K562 (cell line): ENCODE measurements around the gene NDOR1. TPM values are rescaled to one million over a fixed set of nuclear protein-coding genes. Genes with fewer than 3 reads are reported as not detected.

ENCODE experiments used
- BRCA1 ChIP-seq, 2 experiments: fragments of 450-650 bp in 1 of 2; sonication (generic) in 1 of 2; formaldehyde crosslinking in 1 of 2; IDR thresholded peaks; 2 replicates each; pipeline versions ENCODE4 v1.5.0 to v1.6.1; 2017 to 2020; ENCODE audit warnings: mild to moderate bottlenecking in 1 of 2, missing genetic modification reagents in 1 of 2
- BRD9 ChIP-seq: fragments of 450-650 bp; IDR thresholded peaks from 2 replicates; pipeline ENCODE4 v1.6.1; 2018; ENCODE audit warnings: low read depth; ENCODE audit not compliant: partially characterized antibody
- E2F3 ChIP-seq: fragments of 250-450 bp; sonication (Bioruptor Pico); IDR thresholded peaks from 2 replicates; pipeline ENCODE4 v1.4.0; 2020; ENCODE audit warnings: mild to moderate bottlenecking
- HOMEZ ChIP-seq: fragments of 250-450 bp; sonication (Bioruptor Pico); IDR thresholded peaks from 2 replicates; pipeline ENCODE4 v1.4.0; 2020; ENCODE audit warnings: mild to moderate bottlenecking, moderate library complexity
- ILF3 ChIP-seq: fragments of 450-650 bp; IDR thresholded peaks from 2 replicates; pipeline ENCODE4 v1.6.1; 2018; ENCODE audit warnings: antibody characterized with exemption, mild to moderate bottlenecking, moderate library complexity, borderline replicate concordance
- MBD1 ChIP-seq: fragments of 250-450 bp; sonication (Bioruptor Pico); IDR thresholded peaks from 2 replicates; pipeline ENCODE4 v1.8.0; 2022; ENCODE audit warnings: inconsistent platforms
- NCOA1 ChIP-seq: fragments of 450-650 bp; IDR thresholded peaks from 2 replicates; pipeline ENCODE4 v1.6.1; 2016; ENCODE audit warnings: low read depth
- NR4A1 ChIP-seq, 2 experiments: fragments of 250-450 bp in 1 of 2; fragments of 450-650 bp in 1 of 2; sonication (Bioruptor Pico) in 1 of 2; IDR thresholded peaks; 2 replicates each; pipeline versions ENCODE4 v1.4.0 to v1.6.1; 2016 to 2020; ENCODE audit warnings: mild to moderate bottlenecking in 2 of 2, missing compliant biosample characterization in 1 of 2, missing genetic modification characterization in 1 of 2, moderate library complexity in 1 of 2
- SRSF9 ChIP-seq: fragments of 200-400 bp; formaldehyde crosslinking; IDR thresholded peaks from 2 replicates; pipeline ENCODE4 v1.6.1; 2017; ENCODE audit warnings: low read depth, low read length, borderline replicate concordance
- TAF7 ChIP-seq: fragments of 450-650 bp; IDR thresholded peaks from 2 replicates; pipeline ENCODE4 v1.6.1; 2016; ENCODE audit warnings: missing genetic modification characterization, missing compliant biosample characterization
- USF2 ChIP-seq: sonication (generic); formaldehyde crosslinking; IDR thresholded peaks from 2 replicates; pipeline ENCODE4 v1.5.0; 2020; ENCODE audit warnings: missing genetic modification reagents
- ZFPM2 ChIP-seq: fragments of 250-450 bp; sonication (Bioruptor Pico); IDR thresholded peaks from 2 replicates; pipeline ENCODE4 v1.5.1; 2022; ENCODE audit warnings: mild to moderate bottlenecking
- ZNF444 ChIP-seq: fragments of 250-450 bp; sonication (Bioruptor Pico); IDR thresholded peaks from 2 replicates; pipeline ENCODE4 v1.4.0; 2020; ENCODE audit warnings: mild to moderate bottlenecking, moderate library complexity
- polyA plus RNA-seq, 8 experiments: library from polyadenylated mRNA; depleted of rRNA in 4 of 8; stranded (reverse) in 5 of 8; unstranded in 3 of 8; fragments of >200 nt; fragmentation: Nextera tagmentation in 2 of 8; fragmentation: Illumina TruSeq in 1 of 8; extraction: Ambion mirVana in 2 of 8; extraction: Trizol in 1 of 8; gene quantifications; 2 replicates each; pipeline versions ENCODE4 v1.2.1 to v1.2.3, GENCODE V29; 2011 to 2014; ENCODE audit warnings: inconsistent platforms in 1 of 8, missing spikeins in 1 of 8
- total RNA-seq, 7 experiments: library from RNA; depleted of rRNA in 6 of 7; stranded (reverse); fragments of >200 nt in 6 of 7; fragmentation: Illumina TruSeq in 2 of 7; extraction: Trizol in 2 of 7; gene quantifications; 2 replicates each; pipeline versions ENCODE4 v1.2.1 to v1.2.3, GENCODE V29; 2011 to 2021; ENCODE audit warnings: low replicate concordance in 1 of 7
- TF ChIP-seq, protein P1 (sequence below): IDR thresholded peaks from 3 replicates; pipeline ENCODE4 v1.6.1; 2011; ENCODE audit warnings: borderline replicate concordance, mild to moderate bottlenecking, moderate library complexity; ENCODE audit not compliant: insufficient read length; ENCODE audit errors: extremely low read depth
- TF ChIP-seq, protein P2 (sequence below): IDR thresholded peaks from 3 replicates; pipeline ENCODE4 v1.6.1; 2011; ENCODE audit warnings: borderline replicate concordance, mild to moderate bottlenecking; ENCODE audit not compliant: insufficient read length, insufficient read depth
- TF ChIP-seq, protein P3 (sequence below): fragments of 450-650 bp; formaldehyde crosslinking; IDR thresholded peaks from 2 replicates; pipeline ENCODE4 v1.4.0; 2020; ENCODE audit warnings: mild to moderate bottlenecking, moderate library complexity

The NDOR1 gene
- total and polyA plus RNA-seq, 9 of the 15 experiments (the other 6 are each of a cell fraction or from before 2014, with no cell fraction given) = 0.06 to 36.9 (median 6.9) TPM

- TF ChIP-seq, protein P1, sequence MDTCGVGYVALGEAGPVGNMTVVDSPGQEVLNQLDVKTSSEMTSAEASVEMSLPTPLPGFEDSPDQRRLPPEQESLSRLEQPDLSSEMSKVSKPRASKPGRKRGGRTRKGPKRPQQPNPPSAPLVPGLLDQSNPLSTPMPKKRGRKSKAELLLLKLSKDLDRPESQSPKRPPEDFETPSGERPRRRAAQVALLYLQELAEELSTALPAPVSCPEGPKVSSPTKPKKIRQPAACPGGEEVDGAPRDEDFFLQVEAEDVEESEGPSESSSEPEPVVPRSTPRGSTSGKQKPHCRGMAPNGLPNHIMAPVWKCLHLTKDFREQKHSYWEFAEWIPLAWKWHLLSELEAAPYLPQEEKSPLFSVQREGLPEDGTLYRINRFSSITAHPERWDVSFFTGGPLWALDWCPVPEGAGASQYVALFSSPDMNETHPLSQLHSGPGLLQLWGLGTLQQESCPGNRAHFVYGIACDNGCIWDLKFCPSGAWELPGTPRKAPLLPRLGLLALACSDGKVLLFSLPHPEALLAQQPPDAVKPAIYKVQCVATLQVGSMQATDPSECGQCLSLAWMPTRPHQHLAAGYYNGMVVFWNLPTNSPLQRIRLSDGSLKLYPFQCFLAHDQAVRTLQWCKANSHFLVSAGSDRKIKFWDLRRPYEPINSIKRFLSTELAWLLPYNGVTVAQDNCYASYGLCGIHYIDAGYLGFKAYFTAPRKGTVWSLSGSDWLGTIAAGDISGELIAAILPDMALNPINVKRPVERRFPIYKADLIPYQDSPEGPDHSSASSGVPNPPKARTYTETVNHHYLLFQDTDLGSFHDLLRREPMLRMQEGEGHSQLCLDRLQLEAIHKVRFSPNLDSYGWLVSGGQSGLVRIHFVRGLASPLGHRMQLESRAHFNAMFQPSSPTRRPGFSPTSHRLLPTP = no peak
- TF ChIP-seq ILF3 (no peak), NCOA1 (no peak), NR4A1 (CRISPR knock-in tag; IDR thresholded peaks at IDR 0.05) (no peak), NR4A1 (tag; IDR thresholded peaks at IDR 0.05) (no peak), SRSF9 (no peak), USF2 (no peak), HOMEZ (CRISPR knock-in tag) (0 out of 2 replicates have a peak, but pooled peaks have one; percentile 27), BRCA1 (IDR thresholded peaks at IDR 0.05) (no peak), BRCA1 (CRISPR knock-in tag; IDR thresholded peaks at IDR 0.05) (no peak), ZFPM2 (no peak), ZNF444 (CRISPR knock-in tag) (no peak), TAF7 (no peak), E2F3 (CRISPR knock-in tag) (0 out of 2 replicates have a peak, but pooled peaks have one; percentile 38), BRD9 (no peak), MBD1 (CRISPR knock-in tag) (no peak)
- TF ChIP-seq, protein P2, sequence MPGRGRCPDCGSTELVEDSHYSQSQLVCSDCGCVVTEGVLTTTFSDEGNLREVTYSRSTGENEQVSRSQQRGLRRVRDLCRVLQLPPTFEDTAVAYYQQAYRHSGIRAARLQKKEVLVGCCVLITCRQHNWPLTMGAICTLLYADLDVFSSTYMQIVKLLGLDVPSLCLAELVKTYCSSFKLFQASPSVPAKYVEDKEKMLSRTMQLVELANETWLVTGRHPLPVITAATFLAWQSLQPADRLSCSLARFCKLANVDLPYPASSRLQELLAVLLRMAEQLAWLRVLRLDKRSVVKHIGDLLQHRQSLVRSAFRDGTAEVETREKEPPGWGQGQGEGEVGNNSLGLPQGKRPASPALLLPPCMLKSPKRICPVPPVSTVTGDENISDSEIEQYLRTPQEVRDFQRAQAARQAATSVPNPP = no peak
- TF ChIP-seq, protein P3, sequence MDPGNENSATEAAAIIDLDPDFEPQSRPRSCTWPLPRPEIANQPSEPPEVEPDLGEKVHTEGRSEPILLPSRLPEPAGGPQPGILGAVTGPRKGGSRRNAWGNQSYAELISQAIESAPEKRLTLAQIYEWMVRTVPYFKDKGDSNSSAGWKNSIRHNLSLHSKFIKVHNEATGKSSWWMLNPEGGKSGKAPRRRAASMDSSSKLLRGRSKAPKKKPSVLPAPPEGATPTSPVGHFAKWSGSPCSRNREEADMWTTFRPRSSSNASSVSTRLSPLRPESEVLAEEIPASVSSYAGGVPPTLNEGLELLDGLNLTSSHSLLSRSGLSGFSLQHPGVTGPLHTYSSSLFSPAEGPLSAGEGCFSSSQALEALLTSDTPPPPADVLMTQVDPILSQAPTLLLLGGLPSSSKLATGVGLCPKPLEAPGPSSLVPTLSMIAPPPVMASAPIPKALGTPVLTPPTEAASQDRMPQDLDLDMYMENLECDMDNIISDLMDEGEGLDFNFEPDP (CRISPR knock-in tag) = no peak
These were observed 49.3 kb downstream of the NDOR1 start, which contains the start of gene NELFB (continued) for GRCh38 chr9:137254624-137255447.
